Stimulated activated CD4-positive, alpha-beta T cell treated with anti-CD3 and anti-CD28 coated beads, Interleukin-2, amount 100 ng/mL, for 4 hours (primary cell): ENCODE data around the gene CTBP2.

ENCODE experiments used
- DNase-seq: peaks from one replicate; pipeline ENCODE4 v3.0.0-alpha.2; 2020; ENCODE audit warnings: low read depth

Gene CTBP2

GRCh38 chr10:125043841-125044658 is 116.3 kb downstream of the CTBP2 start:
- DNase-seq: no peak

DNA sequence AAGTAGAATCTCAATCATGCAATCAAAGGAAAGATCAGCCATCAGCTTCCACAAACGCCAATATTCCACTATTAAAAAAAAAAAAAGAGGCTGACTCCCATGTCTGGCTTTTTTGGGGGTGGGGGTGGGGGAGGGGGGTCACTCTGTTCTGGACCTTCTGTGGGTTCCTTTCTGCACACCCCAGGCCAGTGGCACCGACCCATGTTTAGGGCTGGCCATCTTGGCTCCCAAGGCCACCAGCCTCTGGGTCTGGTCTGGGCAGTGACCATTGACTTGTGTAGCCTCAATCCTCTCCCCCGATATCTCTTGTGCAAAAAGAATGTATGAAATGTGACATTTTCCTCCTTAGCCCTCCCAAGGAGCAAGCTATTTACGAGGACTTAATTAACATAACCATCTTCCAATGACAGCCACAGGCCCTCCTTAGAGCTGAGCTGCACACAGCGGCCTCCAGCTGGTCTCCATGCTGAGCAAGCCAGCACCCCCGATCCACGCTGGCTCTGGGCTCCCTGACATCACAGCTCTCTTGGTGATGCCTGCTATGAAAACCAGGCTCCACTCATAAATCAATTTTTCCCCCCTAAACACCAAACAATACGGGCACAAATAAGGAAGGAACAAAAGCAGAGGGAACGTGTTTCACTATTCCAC is 118.4 kb downstream of the CTBP2 start:
- no peak for DNase-seq

GRCh38 chr10:125039354-125039769 is 121.0 kb downstream of the CTBP2 start:
- no peak for DNase-seq

GRCh38 chr10:125038637-125039036 is 121.7 kb downstream of the CTBP2 start:
- no peak for DNase-seq

- no peak for DNase-seq
Measured at GRCh38 chr10:125037145-125037877, 123.1 kb downstream of the CTBP2 start.

- no peak for DNase-seq
Measured at GRCh38 chr10:125035588-125036295, 124.6 kb downstream of the CTBP2 start.

GRCh38 chr10:125035136-125035535 is 125.2 kb downstream of the CTBP2 start:
- no peak for DNase-seq

DNA sequence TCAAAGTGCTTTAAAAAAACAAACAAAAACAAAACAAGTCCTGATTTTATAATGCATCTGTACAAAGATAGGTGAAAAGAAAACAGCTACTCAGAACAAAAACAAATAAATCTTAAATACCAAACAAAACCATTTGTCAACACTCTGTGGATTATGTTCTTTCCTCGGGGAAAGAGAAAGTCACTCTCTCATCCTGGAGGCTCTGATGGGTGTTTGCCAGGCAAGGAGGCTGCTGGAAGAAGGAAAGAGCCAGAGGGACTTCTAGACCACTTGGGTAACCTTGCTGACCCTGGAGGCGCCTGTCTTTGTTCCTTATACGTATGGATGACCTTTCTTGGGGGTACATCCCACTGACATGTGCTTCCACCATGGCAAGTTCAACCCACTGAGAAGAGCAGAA is 125.7 kb downstream of the CTBP2 start:
- DNase-seq: no peak

DNA sequence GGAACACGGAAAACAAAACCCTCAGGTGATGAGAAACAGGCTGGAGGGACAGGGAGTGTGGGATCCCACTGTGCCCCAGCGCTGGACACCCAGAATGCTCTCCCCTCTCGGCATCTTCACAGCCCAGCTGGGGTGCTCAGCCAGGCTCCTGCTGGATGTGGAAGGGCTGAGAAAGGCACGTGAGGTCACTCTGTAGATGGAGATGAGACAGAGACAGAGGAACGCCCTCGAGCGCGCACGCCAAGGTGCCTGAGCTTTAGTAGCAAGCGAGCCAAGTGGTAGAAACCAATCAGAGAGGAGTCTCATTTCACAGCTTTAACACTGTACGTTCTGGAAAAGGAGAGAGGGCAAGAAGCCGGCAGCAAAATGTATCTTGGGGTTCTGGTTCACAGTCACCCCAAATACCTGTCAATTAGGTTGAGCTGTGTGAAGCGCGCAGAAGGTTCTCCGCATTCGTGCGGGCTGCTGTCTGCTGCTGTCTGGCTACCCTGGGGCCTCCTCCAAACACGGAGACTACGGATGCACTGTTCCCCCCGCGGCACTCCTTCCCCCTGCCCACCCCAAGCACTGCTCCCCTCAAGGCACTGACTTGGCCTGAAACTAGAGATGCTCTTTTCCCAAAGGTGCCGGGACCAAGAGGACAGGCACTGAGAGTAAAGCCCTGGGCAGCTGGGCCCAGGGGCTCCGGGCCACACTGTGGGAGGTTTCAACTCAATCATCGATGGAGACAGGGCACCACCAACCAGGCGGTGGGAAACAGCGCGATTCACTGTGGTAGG is 127.0 kb downstream of the CTBP2 start:
- DNase-seq: no peak

DNA sequence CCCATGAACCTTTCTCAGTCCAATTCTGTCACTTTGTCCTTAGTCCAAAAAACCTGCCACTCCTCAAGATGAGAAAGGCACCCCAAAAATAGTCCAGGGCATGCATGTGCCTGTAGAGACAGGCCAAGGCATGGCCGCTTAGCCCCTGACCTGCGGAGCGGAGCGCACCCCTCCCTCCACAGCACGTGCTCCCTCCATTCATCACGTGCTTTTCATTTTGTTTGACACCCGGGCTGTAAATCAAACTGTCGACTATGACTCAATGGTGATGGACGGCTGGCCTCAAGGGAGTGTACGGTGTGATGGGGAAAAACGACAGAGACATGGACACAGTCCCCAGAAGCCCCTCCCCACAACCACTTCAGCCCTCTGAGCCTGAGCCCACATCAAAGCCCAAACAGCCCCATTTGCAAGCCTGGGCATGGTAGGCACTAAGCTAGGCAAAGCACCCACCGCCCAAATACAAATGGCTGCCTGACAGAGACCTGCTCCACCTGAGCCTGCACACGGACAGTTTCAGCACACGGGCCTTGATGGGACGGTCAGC is 127.8 kb downstream of the CTBP2 start:
- no peak for DNase-seq

- DNase-seq: no peak
Measured at GRCh38 chr10:125030567-125031197, 129.7 kb downstream of the CTBP2 start.

GRCh38 chr10:125029584-125030242 is 130.7 kb downstream of the CTBP2 start:
- no peak for DNase-seq

GRCh38 chr10:125027871-125028869 is 132.2 kb downstream of the CTBP2 start:
- no peak for DNase-seq

DNA sequence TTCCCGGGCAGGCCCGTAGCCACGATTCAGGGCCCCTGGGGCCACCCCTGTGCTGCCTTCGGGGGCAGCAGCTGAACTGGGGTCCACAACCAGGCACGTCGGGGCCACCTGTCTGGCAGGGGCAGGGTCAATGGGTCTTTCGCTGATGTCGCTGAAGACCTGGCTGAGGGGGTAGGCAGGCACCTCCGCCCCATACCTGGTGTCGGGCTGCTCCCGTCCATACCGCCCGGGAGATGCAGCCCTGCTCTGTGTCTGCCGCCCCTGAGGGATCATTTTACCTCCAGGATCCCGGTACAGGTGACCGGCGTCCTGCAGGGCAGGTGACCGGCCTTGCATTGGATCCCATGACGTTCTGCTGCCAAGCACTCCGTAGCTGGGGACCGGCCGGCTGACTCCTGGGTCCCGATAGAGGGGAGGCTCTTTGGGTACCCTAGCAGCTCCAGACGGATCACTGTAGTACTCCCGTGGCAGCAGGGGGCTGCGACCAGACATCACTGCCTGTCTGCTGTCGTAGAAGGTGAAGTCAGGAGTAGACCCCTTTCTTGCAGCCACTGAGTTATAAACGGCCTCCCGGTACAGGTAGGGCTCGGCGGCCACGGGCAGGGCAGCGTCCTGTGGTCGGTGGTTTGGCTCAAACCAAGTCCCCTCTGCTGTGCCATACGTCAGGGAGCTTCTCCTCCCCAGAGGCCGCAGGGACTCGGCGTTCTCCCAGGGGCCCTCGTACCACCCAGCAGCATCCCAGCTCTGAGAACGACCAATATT is 133.2 kb downstream of the CTBP2 start:
- no peak for DNase-seq

GRCh38 chr10:125026036-125026931 is 134.1 kb downstream of the CTBP2 start:
- DNase-seq: no peak

DNA sequence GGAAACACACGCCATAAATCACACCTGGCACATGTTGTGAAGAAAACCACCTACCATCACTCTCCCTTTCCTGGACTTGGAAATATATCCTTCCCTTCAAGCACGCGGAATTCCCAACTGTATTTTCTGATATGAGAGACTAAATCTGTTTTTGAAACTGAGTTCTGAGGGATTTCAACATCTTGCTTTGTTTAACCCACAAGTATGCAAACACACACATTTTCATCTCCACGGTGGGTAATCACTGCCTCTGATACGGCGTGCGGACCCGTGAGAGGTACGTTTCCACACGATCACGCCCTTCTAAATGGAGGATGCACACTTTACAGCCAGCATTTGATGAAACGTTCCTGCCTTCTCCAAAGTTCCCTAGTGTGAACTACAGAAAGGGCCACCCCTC is 135.0 kb downstream of the CTBP2 start:
- DNase-seq: no peak
